ENCODE measurements around the gene SGMS1.

SGMS1 gene

GRCh38 chr10:50590935-50591334 is 32.8 kb downstream of the SGMS1 start:
- Mint-ChIP-seq H3K4me3 (no peak overlapping the region), H3K4me1 (ENCODE audit: low read depth) (peaks cover 4% of the 10 kb centered on the region), H3K27me3 (ENCODE audit: low read depth) (no peaks in the 10 kb centered on the region), H3K9me3 (no peaks in the 10 kb centered on the region), H3K27ac (no peak overlapping the region), H3K36me3 (ENCODE audit: low read depth) (peaks cover 16% of the 10 kb centered on the region)

GRCh38 chr10:50586740-50587088 is 37.0 kb downstream of the SGMS1 start:
- peaks cover 6% of the 10 kb centered on the region for H3K4me1 Mint-ChIP-seq (ENCODE audit: low read depth)
- H3K27me3 Mint-ChIP-seq (ENCODE audit: low read depth): no peaks in the 10 kb centered on the region
- H3K27ac Mint-ChIP-seq: no peak overlapping the region
- no peak overlapping the region for H3K4me3 Mint-ChIP-seq
- no peaks in the 10 kb centered on the region for H3K9me3 Mint-ChIP-seq
- H3K36me3 Mint-ChIP-seq (ENCODE audit: low read depth): peaks cover 16% of the 10 kb centered on the region

GRCh38 chr10:50585921-50586739 is 37.6 kb downstream of the SGMS1 start:
- Mint-ChIP-seq H3K9me3 (no peaks in the 10 kb centered on the region), H3K36me3 (ENCODE audit: low read depth) (peaks cover 16% of the 10 kb centered on the region), H3K27me3 (ENCODE audit: low read depth) (no peaks in the 10 kb centered on the region), H3K27ac (no peak overlapping the region), H3K4me1 (ENCODE audit: low read depth) (peaks cover 6% of the 10 kb centered on the region), H3K4me3 (no peak overlapping the region)

GRCh38 chr10:50582766-50583762 is 40.7 kb downstream of the SGMS1 start:
- no peak overlapping the region for H3K4me3 Mint-ChIP-seq
- peaks cover 13% of the 10 kb centered on the region for H3K36me3 Mint-ChIP-seq (ENCODE audit: low read depth)
- H3K4me1 Mint-ChIP-seq (ENCODE audit: low read depth): peaks cover 8% of the 10 kb centered on the region
- no peak overlapping the region for H3K27ac Mint-ChIP-seq
- H3K9me3 Mint-ChIP-seq: no peaks in the 10 kb centered on the region
- no peaks in the 10 kb centered on the region for H3K27me3 Mint-ChIP-seq (ENCODE audit: low read depth)

GRCh38 chr10:50582046-50582445 is 41.7 kb downstream of the SGMS1 start:
- no peak overlapping the region for H3K4me3 Mint-ChIP-seq
- H3K9me3 Mint-ChIP-seq: no peaks in the 10 kb centered on the region
- H3K27me3 Mint-ChIP-seq (ENCODE audit: low read depth): no peaks in the 10 kb centered on the region
- peaks cover 10% of the 10 kb centered on the region for H3K36me3 Mint-ChIP-seq (ENCODE audit: low read depth)
- no peak overlapping the region for H3K27ac Mint-ChIP-seq
- H3K4me1 Mint-ChIP-seq (ENCODE audit: low read depth): peaks cover 10% of the 10 kb centered on the region

- Mint-ChIP-seq H3K27me3 (ENCODE audit: low read depth) (no peaks in the 10 kb centered on the region), H3K4me1 (ENCODE audit: low read depth) (peaks cover 10% of the 10 kb centered on the region), H3K27ac (no peak overlapping the region), H3K4me3 (no peak overlapping the region), H3K9me3 (no peaks in the 10 kb centered on the region), H3K36me3 (ENCODE audit: low read depth) (no peaks in the 10 kb centered on the region)
These were observed 43.4 kb downstream of the SGMS1 start for GRCh38 chr10:50580262-50580891.

GRCh38 chr10:50579491-50580261 is 44.1 kb downstream of the SGMS1 start:
- Mint-ChIP-seq H3K27ac (no peak overlapping the region), H3K27me3 (ENCODE audit: low read depth) (no peaks in the 10 kb centered on the region), H3K36me3 (ENCODE audit: low read depth) (no peaks in the 10 kb centered on the region), H3K9me3 (no peaks in the 10 kb centered on the region), H3K4me3 (no peak overlapping the region), H3K4me1 (ENCODE audit: low read depth) (peaks cover 10% of the 10 kb centered on the region)

GRCh38 chr10:50578949-50579348 is 44.8 kb downstream of the SGMS1 start:
- Mint-ChIP-seq H3K36me3 (ENCODE audit: low read depth) (no peaks in the 10 kb centered on the region), H3K4me3 (no peak overlapping the region), H3K9me3 (no peaks in the 10 kb centered on the region), H3K27ac (no peak overlapping the region), H3K27me3 (ENCODE audit: low read depth) (no peaks in the 10 kb centered on the region), H3K4me1 (ENCODE audit: low read depth) (peaks cover 9% of the 10 kb centered on the region)

- no peaks in the 10 kb centered on the region for H3K9me3 Mint-ChIP-seq
These were observed 45.9 kb downstream of the SGMS1 start for GRCh38 chr10:50577681-50578350.

GRCh38 chr10:50577010-50577409 is 46.7 kb downstream of the SGMS1 start:
- Mint-ChIP-seq H3K4me1 (ENCODE audit: low read depth) (peaks cover 11% of the 10 kb centered on the region), H3K9me3 (no peaks in the 10 kb centered on the region), H3K4me3 (no peak overlapping the region), H3K27me3 (ENCODE audit: low read depth) (no peaks in the 10 kb centered on the region), H3K36me3 (ENCODE audit: low read depth) (no peaks in the 10 kb centered on the region), H3K27ac (no peak overlapping the region)

More at GRCh38 chr10:50577681-50578350, 45.9 kb downstream of the SGMS1 start:
- no peak overlapping the region for H3K27ac Mint-ChIP-seq
- H3K4me1 Mint-ChIP-seq (ENCODE audit: low read depth): peaks cover 9% of the 10 kb centered on the region
- no peaks in the 10 kb centered on the region for H3K36me3 Mint-ChIP-seq (ENCODE audit: low read depth)
- no peak overlapping the region for H3K4me3 Mint-ChIP-seq
- H3K27me3 Mint-ChIP-seq (ENCODE audit: low read depth): no peaks in the 10 kb centered on the region

- Mint-ChIP-seq H3K36me3 (ENCODE audit: low read depth) (no peaks in the 10 kb centered on the region), H3K4me3 (no peak overlapping the region), H3K27me3 (ENCODE audit: low read depth) (no peaks in the 10 kb centered on the region), H3K27ac (no peak overlapping the region), H3K9me3 (no peaks in the 10 kb centered on the region), H3K4me1 (ENCODE audit: low read depth) (peaks cover 11% of the 10 kb centered on the region)
These were observed 47.4 kb downstream of the SGMS1 start for GRCh38 chr10:50576245-50576815.

GRCh38 chr10:50575477-50576244 is 48.1 kb downstream of the SGMS1 start:
- Mint-ChIP-seq H3K4me1 (ENCODE audit: low read depth) (peaks cover 11% of the 10 kb centered on the region), H3K9me3 (no peaks in the 10 kb centered on the region), H3K36me3 (ENCODE audit: low read depth) (no peaks in the 10 kb centered on the region), H3K27ac (no peak overlapping the region), H3K27me3 (ENCODE audit: low read depth) (no peaks in the 10 kb centered on the region), H3K4me3 (no peak overlapping the region)

- Mint-ChIP-seq H3K4me3 (no peak overlapping the region), H3K4me1 (ENCODE audit: low read depth) (peaks cover 11% of the 10 kb centered on the region), H3K27me3 (ENCODE audit: low read depth) (no peaks in the 10 kb centered on the region), H3K9me3 (no peaks in the 10 kb centered on the region), H3K27ac (no peak overlapping the region), H3K36me3 (ENCODE audit: low read depth) (no peaks in the 10 kb centered on the region)
These were observed 48.8 kb downstream of the SGMS1 start for GRCh38 chr10:50574931-50575330.

Data from T-helper 1 cell treated with Interleukin-12 subunit alpha and Interleukin-12 subunit beta and Interleukin-4 antibody, amounts not matched to agents 30 μg/mL and 1 μg/mL, for 36 hours (primary cell).